Measurements from ENCODE around the gene AMER2.

DNA sequence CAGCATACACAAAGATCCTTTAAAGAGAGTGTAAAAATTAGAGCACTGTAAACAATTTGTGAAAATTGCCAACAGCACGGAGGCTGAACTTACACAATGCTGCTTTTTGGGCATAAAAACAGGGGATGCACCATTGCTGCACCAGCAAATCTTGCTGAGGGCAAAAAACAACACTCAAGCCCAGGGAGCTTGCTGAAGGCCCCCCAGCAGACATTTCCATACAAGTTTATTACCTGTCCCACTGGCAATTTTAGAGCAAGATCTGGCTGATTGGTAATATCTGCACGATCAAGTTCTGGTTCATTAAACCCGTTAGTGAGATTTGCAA is 34.3 kb downstream of the AMER2 start:
- TF ChIP-seq CTCF (IDR thresholded peaks at IDR 0.05) (no peak), POLR2A (IDR thresholded peaks at IDR 0.05) (no peak)
